Measurements from ENCODE around the gene MED27.

DNA sequence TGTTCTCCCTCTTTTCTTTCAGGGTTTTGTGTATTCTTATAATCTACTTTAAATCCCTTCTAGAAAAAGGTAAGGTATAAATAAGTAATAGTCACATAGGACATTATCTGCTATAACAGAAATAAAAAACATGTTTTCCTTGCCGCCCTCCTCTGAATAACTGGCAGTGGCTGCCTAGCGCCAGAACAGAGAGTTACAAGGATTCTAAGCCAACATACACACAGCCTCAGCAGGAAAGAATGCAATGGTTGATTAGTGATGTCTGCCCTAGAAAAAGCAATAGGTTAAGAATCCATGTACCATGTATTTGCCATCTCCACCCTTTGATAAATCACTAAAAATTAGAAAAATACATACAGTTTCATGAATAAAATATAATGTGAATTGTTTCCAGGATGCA is 4.9 kb downstream of the MED27 start:
- TF ChIP-seq SMC3 (IDR thresholded peaks at IDR 0.05; ENCODE audit: low read depth, low read length) (no peak), RFX5 (IDR thresholded peaks at IDR 0.05; ENCODE audit: low read depth, low read length) (no peak), POLR2A (IDR thresholded peaks at IDR 0.05; ENCODE audit: low read depth, low read length) (no peak), MAFK (IDR thresholded peaks at IDR 0.05; ENCODE audit: low read depth, low read length) (no peak; the same call in 1 of the 2 replicates), RAD21 (IDR thresholded peaks at IDR 0.05; ENCODE audit: low read length) (no peak), CHD1 (IDR thresholded peaks at IDR 0.05; ENCODE audit: low read depth, low read length) (no peak), CEBPB (IDR thresholded peaks at IDR 0.05; ENCODE audit: low read depth, low read length) (no peak), MXI1 (IDR thresholded peaks at IDR 0.05; ENCODE audit: borderline replicate concordance, low read depth, low read length) (no peak)
- TF ChIP-seq, protein P1, sequence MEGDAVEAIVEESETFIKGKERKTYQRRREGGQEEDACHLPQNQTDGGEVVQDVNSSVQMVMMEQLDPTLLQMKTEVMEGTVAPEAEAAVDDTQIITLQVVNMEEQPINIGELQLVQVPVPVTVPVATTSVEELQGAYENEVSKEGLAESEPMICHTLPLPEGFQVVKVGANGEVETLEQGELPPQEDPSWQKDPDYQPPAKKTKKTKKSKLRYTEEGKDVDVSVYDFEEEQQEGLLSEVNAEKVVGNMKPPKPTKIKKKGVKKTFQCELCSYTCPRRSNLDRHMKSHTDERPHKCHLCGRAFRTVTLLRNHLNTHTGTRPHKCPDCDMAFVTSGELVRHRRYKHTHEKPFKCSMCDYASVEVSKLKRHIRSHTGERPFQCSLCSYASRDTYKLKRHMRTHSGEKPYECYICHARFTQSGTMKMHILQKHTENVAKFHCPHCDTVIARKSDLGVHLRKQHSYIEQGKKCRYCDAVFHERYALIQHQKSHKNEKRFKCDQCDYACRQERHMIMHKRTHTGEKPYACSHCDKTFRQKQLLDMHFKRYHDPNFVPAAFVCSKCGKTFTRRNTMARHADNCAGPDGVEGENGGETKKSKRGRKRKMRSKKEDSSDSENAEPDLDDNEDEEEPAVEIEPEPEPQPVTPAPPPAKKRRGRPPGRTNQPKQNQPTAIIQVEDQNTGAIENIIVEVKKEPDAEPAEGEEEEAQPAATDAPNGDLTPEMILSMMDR (conservative IDR thresholded peaks at IDR 0.05; ENCODE audit: low read depth, low read length) = no peak
- TF ChIP-seq, protein P2, sequence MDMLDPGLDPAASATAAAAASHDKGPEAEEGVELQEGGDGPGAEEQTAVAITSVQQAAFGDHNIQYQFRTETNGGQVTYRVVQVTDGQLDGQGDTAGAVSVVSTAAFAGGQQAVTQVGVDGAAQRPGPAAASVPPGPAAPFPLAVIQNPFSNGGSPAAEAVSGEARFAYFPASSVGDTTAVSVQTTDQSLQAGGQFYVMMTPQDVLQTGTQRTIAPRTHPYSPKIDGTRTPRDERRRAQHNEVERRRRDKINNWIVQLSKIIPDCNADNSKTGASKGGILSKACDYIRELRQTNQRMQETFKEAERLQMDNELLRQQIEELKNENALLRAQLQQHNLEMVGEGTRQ (IDR thresholded peaks at IDR 0.05; ENCODE audit: low read depth, low read length) = no peak
